Heart left ventricle (tissue), 16 donors: ENCODE data around the gene TSNAX. TPM values are rescaled to one million over a fixed set of nuclear protein-coding genes. Genes with fewer than 3 reads are reported as not detected.

Experiments used
- ATAC-seq, 4 donors: fragments of 200-7000 bp; cut with Tn5 transposase; one replicate each; pipeline ENCODE4 v1.9.1; 2020 to 2022; ENCODE audit warnings: moderate library complexity in 4 of 4, mild to moderate bottlenecking in 3 of 4, moderate number of reproducible peaks in 1 of 4
- DNase-seq, 5 donors: peaks; one replicate each; pipeline ENCODE4 v3.0.0-alpha.2; 2020
- H3K27ac ChIP-seq, 12 donors: fragments of 200-600 bp; sonication (generic) in 4 of 12; one replicate each; pipeline versions ENCODE4 v1.5.0 to v1.8.0; 2016 to 2022; ENCODE audit warnings: mild to moderate bottlenecking in 2 of 12
- H3K27me3 ChIP-seq, 9 donors: fragments of 200-600 bp; sonication (generic) in 2 of 9; one replicate each; pipeline versions ENCODE4 v1.5.1 to v1.8.0; 2016 to 2022; ENCODE audit warnings: mild to moderate bottlenecking in 3 of 9
- H3K36me3 ChIP-seq, 9 donors: fragments of 200-600 bp; sonication (generic) in 2 of 9; one replicate each; pipeline versions ENCODE4 v1.5.0 to v1.8.0; 2018 to 2022; ENCODE audit warnings: mild to moderate bottlenecking in 2 of 9
- H3K4me1 ChIP-seq, 12 donors: fragments of 200-600 bp; sonication (generic) in 4 of 12; one replicate each; pipeline versions ENCODE4 v1.5.0 to v1.8.0; 2016 to 2022; ENCODE audit warnings: mild to moderate bottlenecking in 3 of 12
- H3K4me3 ChIP-seq, 12 donors: fragments of 200-600 bp; sonication (generic) in 4 of 12; one replicate each; pipeline versions ENCODE4 v1.5.0 to v1.8.0; 2017 to 2022; ENCODE audit warnings: mild to moderate bottlenecking in 9 of 12, moderate library complexity in 4 of 12
- H3K9me3 ChIP-seq, 12 donors: fragments of 200-600 bp; sonication (generic) in 4 of 12; one replicate each; pipeline versions ENCODE4 v1.5.0 to v1.8.0; 2016 to 2022; ENCODE audit warnings: mild to moderate bottlenecking in 1 of 12
- CTCF ChIP-seq, 12 donors: fragments of 200-600 bp; sonication (generic) in 4 of 12; IDR thresholded peaks; one replicate each; pipeline versions ENCODE4 v1.5.0 to v1.8.0; 2018 to 2022; ENCODE audit warnings: antibody characterized with exemption in 12 of 12, mild to moderate bottlenecking in 5 of 12
- POLR2A ChIP-seq, 2 donors: fragments of 450-650 bp; IDR thresholded peaks; one replicate each; pipeline ENCODE4 v1.6.1; 2017; ENCODE audit warnings: antibody characterized with exemption in 2 of 2, mild to moderate bottlenecking in 2 of 2, moderate library complexity in 2 of 2
- WGBS, 4 donors: extraction: QIAGEN DNeasy Blood & Tissue Kit in 2 of 4; methylation state at CpG; one replicate each; pipeline versions ENCODE4 v1.1.5 to v1.1.7; 2013 to 2018; 5-methylcytosine and 5-hydroxymethylcytosine counted together
- intact Hi-C, 10 donors: fragments of 100-400 bp; cut with DNase I; formaldehyde crosslinking; loops; one replicate each; pipeline versions ENCODE4 v1.11.1 to v1.14.2; 2022
- polyA plus RNA-seq, 2 donors: library from polyadenylated mRNA; stranded (reverse); fragments of 200-250 nt; gene quantifications; one replicate each; pipeline ENCODE4 v1.2.3, GENCODE V29; 2013
- total RNA-seq, 9 donors: library from RNA; depleted of rRNA in 2 of 9; stranded (reverse); fragments of >200 nt in 2 of 9; fragmentation: NEBNext Ultra II Directional in 3 of 9; extraction: Animal tissue kit (Norgen Biotek cat#: 25700) in 3 of 9; gene quantifications; one replicate each; pipeline versions ENCODE4 v1.1.0 to v1.2.4, GENCODE V29; 2016 to 2023
- donor health status: ischemic (EF 13 %, LVEDD 7.1; RV severe dilation, severe dysfunction).
- donor health status: healthy with polysubstance abuse.
- donor health status: DM: no; HTN: yes; CAD: no.
- donor health status: DM: no; HTN: no; CAD: no.
- donor health status: ischemic (EF 25% LVEDD 6.9; RV normal size, moderate dysfunction).
- donor health status: ischemic (EF 25% LVEDD 5.7; RV mildly dilated, moderate dysfunction).
- donor health status: healthy.
- donor health status: DM: yes; HTN: yes; CAD: no.
- donor health status: ischemic (EF 35%, LVEDD 5.7; RV mildly dilated, moderate dysfunction).
- donor health status: nonischemic (EF 11% LVEDD 7.7; RV severe dilation, severe dysfunction).
- donor health status: DM: yes; HTN: yes; CAD: no.
- donor health status: PGD.
- donor health status: ischemic (EF 29% LVEDD 5.4; RV normal size, mild dysfunction).
- donor health status: nonischemic (EF 23%, LVEDD 6.1; RV moderate dilation, normal function).

The TSNAX gene
- total and polyA plus RNA-seq, 11 donors: 9.7 to 43.5 (median 31.7) TPM

- ATAC-seq: no peak
- Histone ChIP-seq H3K27ac (peak overlapping the region in 1 of 12 donors; percentile 55), H3K4me3 (no peak overlapping the region), H3K27me3 (no peaks in the 10 kb centered on the region), H3K4me1 (peaks cover 0 to 21% (median 5%) of the 10 kb centered on the region in 12 donors), H3K36me3 (no peaks in the 10 kb centered on the region), H3K9me3 (no peaks in the 10 kb centered on the region)
- WGBS, 4 donors: 88 to 97% (median 91%) methylated on average over 2 of the region's 2 CpGs
- DNase-seq: no peak
- intact Hi-C loops: no loop called here
- TF ChIP-seq CTCF (IDR thresholded peaks at IDR 0.05) (no peak), POLR2A (IDR thresholded peaks at IDR 0.05) (no peak)
These were observed 4.7 kb upstream of the TSNAX start for GRCh38 chr1:231523816-231524215.

GRCh38 chr1:231526536-231526935 lies 1.9 kb upstream of the TSNAX start:
- DNase-seq: no peak
- no peak for ATAC-seq
- Histone ChIP-seq H3K27ac (no peak overlapping the region), H3K27me3 (no peaks in the 10 kb centered on the region), H3K4me1 (peaks cover 0 to 47% (median 26%) of the 10 kb centered on the region in 12 donors), H3K9me3 (no peaks in the 10 kb centered on the region), H3K4me3 (no peak overlapping the region), H3K36me3 (peaks cover 0 to 16% (median 7%) of the 10 kb centered on the region in 9 donors)
- TF ChIP-seq CTCF (IDR thresholded peaks at IDR 0.05): no peak
- TF ChIP-seq POLR2A (IDR thresholded peaks at IDR 0.05): no peak
- intact Hi-C loops: loop anchor here in 4 of 10 donors (5.0 kb wide), 4 partner anchors 99 to 189 kb away; partner anchors contain the start of genes EGLN1 (in 3 of the 4), EXOC8 (in 1 of the 4) and SPRTN (in 1 of the 4)

- no peaks in the 10 kb centered on the region for H3K27me3 ChIP-seq
- 54 to 58% (median 55%) methylated on average over 15 of the region's 15 CpGs for WGBS, 4 donors
- ATAC-seq (peak in 2 of 4 donors; percentile 4 to 5), DNase-seq (peak in 2 of 5 donors; percentile 12 to 37)
- H3K4me3 ChIP-seq: peak overlapping the region; percentile 38 to 92 (median 76)
- peaks cover 0 to 23% (median 10%) of the 10 kb centered on the region in 9 donors for H3K36me3 ChIP-seq
- TF ChIP-seq CTCF (IDR thresholded peaks at IDR 0.05): no peak
- TF ChIP-seq POLR2A (IDR thresholded peaks at IDR 0.05): no peak
- intact Hi-C loops: loop anchor here in 9 of 10 donors (1.0 to 5.0 kb wide), 7 partner anchors 100 to 190 kb away; partner anchors contain the start of genes EGLN1 (in 6 of the 9), EXOC8 (in 1 of the 9) and SPRTN (in 1 of the 9)
- H3K27ac ChIP-seq: peak overlapping the region; percentile 89 to 95 (median 92)
- peaks cover 0 to 57% (median 32%) of the 10 kb centered on the region in 12 donors for H3K4me1 ChIP-seq
- no peaks in the 10 kb centered on the region for H3K9me3 ChIP-seq
These were observed 790 bp upstream of the TSNAX start for GRCh38 chr1:231527586-231528171.

GRCh38 chr1:231533240-231533639 lies 4.8 kb downstream of the TSNAX start:
- H3K27me3 ChIP-seq: no peaks in the 10 kb centered on the region
- H3K4me1 ChIP-seq: peaks cover 8 to 65% (median 54%) of the 10 kb centered on the region in 12 donors
- ATAC-seq (no peak), DNase-seq (no peak)
- H3K36me3 ChIP-seq: peaks cover 0 to 65% (median 48%) of the 10 kb centered on the region in 9 donors
- TF ChIP-seq POLR2A (IDR thresholded peaks at IDR 0.05) (no peak), CTCF (IDR thresholded peaks at IDR 0.05) (no peak)
- intact Hi-C loops: loop anchor here in 5 of 10 donors (5.0 to 10.0 kb wide), 4 partner anchors 54 to 178 kb away; no protein-coding TSS in a partner anchor
- no peak overlapping the region for H3K4me3 ChIP-seq
- no peak overlapping the region for H3K27ac ChIP-seq
- H3K9me3 ChIP-seq: no peaks in the 10 kb centered on the region
- WGBS, 4 donors: 92 to 95% (median 94%) methylated on average over 7 of the region's 7 CpGs
